ENCODE data around the gene NMT2. TPM values are rescaled to one million over a fixed set of nuclear protein-coding genes. Genes with fewer than 3 reads are reported as not detected.
A peak's percentile ranks its signal among the peaks of the same experiment; 100 is the strongest.

Gene NMT2
- total and polyA plus RNA-seq, 2 of the 4 experiments (the other 2 are of a cell fraction), result 18.7 to 41.0 TPM

- no peak overlapping the region for H2BK20ac ChIP-seq (ENCODE audit: low read depth, low read length)
- H3K36me3 ChIP-seq (ENCODE audit: control insufficient read depth, insufficient read depth, low read length), result no peaks in the 10 kb centered on the region
- H3K27ac ChIP-seq (ENCODE audit: insufficient read depth, low read length), result peak overlapping the region; percentile 57
- 0 out of 2 replicates have a peak overlapping the region, but pooled peaks have one; percentile 4 for H2BK120ac ChIP-seq (ENCODE audit: low read depth, low read length)
- no peak overlapping the region; the same call in 1 of the 2 replicates for H2AK5ac ChIP-seq (ENCODE audit: low read depth, low read length)
- in situ Hi-C loops (cut with MboI; ENCODE audit: low sequenced_read_pairs) (no loop called here), dilution Hi-C loops (cut with HindIII; ENCODE audit: low sequenced_read_pairs, unreplicated experiment) (no loop called here), intact Hi-C loops (cut with micrococcal nuclease) (loop anchor here (2.0 kb wide), 1 partner anchor 203 kb away; the partner anchor contains the start of gene FAM171A1)
- ATAC-seq (ENCODE audit: low read depth) (peak; percentile 38), DNase-seq (peak; percentile 49)
- H3K27me3 ChIP-seq (ENCODE audit: control insufficient read depth, insufficient read depth, low read length), result no peaks in the 10 kb centered on the region
- POLR2A ChIA-PET (ENCODE audit: unreplicated experiment), result no interaction called here
- peak overlapping the region; percentile 100 for H3K4me3 ChIP-seq (ENCODE audit: insufficient read depth, low read depth, low read length)
- H3K4ac ChIP-seq (ENCODE audit: low read depth, low read length), result peak overlapping the region; percentile 71; the same call in 1 of the 2 replicates
- H2BK15ac ChIP-seq (ENCODE audit: low read depth, low read length), result no peak overlapping the region
- peak overlapping the region; percentile 99 for H2BK5ac ChIP-seq (ENCODE audit: low read depth, low read length, poor library complexity, severe bottlenecking)
- no peak overlapping the region for H4K5ac ChIP-seq (ENCODE audit: low read depth, low read length)
- peak overlapping the region; percentile 10; the same call in 1 of the 2 replicates for H4K91ac ChIP-seq (ENCODE audit: insufficient read depth, low read depth, low read length)
- H3K14ac ChIP-seq (replicated peaks; ENCODE audit: low read depth, low read length), result peak overlapping the region; percentile 92
- H3K9me1 ChIP-seq (ENCODE audit: insufficient read depth, low read length), result peaks cover 3% of the 10 kb centered on the region; the same call in 1 of the 2 replicates
- TF ChIP-seq CTCF (conservative IDR thresholded peaks at IDR 0.05; ENCODE audit: low read depth, low read length) (peak; percentile 46), SMC3 (IDR thresholded peaks at IDR 0.05; ENCODE audit: low read depth, low read length) (0 out of 2 replicates have a peak, but pooled peaks have one; percentile 26), RCOR1 (IDR thresholded peaks at IDR 0.05; ENCODE audit: insufficient replicate concordance, low read length) (no peak), RAD21 (IDR thresholded peaks at IDR 0.05; ENCODE audit: low read length) (peak; percentile 28), MXI1 (IDR thresholded peaks at IDR 0.05; ENCODE audit: borderline replicate concordance, low read depth, low read length) (no peak)
- H4K20me1 ChIP-seq (ENCODE audit: insufficient read depth, low read length), result peaks cover 10% of the 10 kb centered on the region; the same call in 1 of the 2 replicates
- no peak overlapping the region for H4K8ac ChIP-seq (ENCODE audit: low read depth in 2 of 2, low read length in 2 of 2)
- peak overlapping the region; percentile 82 for H2AK9ac ChIP-seq (replicated peaks; ENCODE audit: low read depth, low read length, poor library complexity)
- H3K79me1 ChIP-seq (ENCODE audit: low read depth in 1 of 2, low read length in 2 of 2), result peaks cover 16 to 34% of the 10 kb centered on the region in 2 experiments
- CTCF ChIA-PET, result interaction anchor here (0.6 to 1.3 kb wide), 4 partner anchors 13 to 146 kb away, joined by 3 to 4 read pairs (median 3); no protein-coding TSS in a partner anchor
- H3K4me1 ChIP-seq (ENCODE audit: control insufficient read depth, insufficient read depth, low read length), result peaks cover 11% of the 10 kb centered on the region
- peak overlapping the region; percentile 58; the same call in 1 of the 2 replicates for H3K23ac ChIP-seq (ENCODE audit: low read depth, low read length)
- H3K9ac ChIP-seq (ENCODE audit: low read depth, low read length), result peak overlapping the region; percentile 100
- H3K56ac ChIP-seq (ENCODE audit: extremely low read depth, insufficient read depth, low read length), result peak overlapping the region; percentile 57; the same call in 1 of the 2 replicates
- H2AFZ ChIP-seq (replicated peaks; ENCODE audit: low read length, poor library complexity), result peak overlapping the region; percentile 99
- 1% methylated on average over 18 of the region's 54 CpGs; no CpG with 5 or more reads in 1 of the 2 experiments for WGBS, 2 experiments (ENCODE audit: extremely low coverage in 2 of 2, insufficient read length in 1 of 2)
- peak overlapping the region; percentile 99 for H3K4me2 ChIP-seq (ENCODE audit: low read depth, low read length)
- no TSS peak for BruUV-seq (replicated peaks)
- no peaks in the 10 kb centered on the region for H3K9me3 ChIP-seq (ENCODE audit: control insufficient read depth, insufficient read depth, low read length)
- H3K18ac ChIP-seq (ENCODE audit: low read depth, low read length), result no peak overlapping the region
Measured at GRCh38 chr10:15167411-15168290, 842 bp downstream of the NMT2 start.
